ENCODE data around the gene ZSCAN22.

ZSCAN22 gene

GRCh38 chr19:58334691-58335249 is 8.0 kb downstream of the ZSCAN22 start:
- no peak for TF ChIP-seq CTCF (IDR thresholded peaks at IDR 0.05; ENCODE audit: borderline replicate concordance, insufficient read depth, low read depth, low read length)
- H3K4me3 ChIP-seq (ENCODE audit: low read depth, low read length), result no peak overlapping the region

- TF ChIP-seq CTCF (IDR thresholded peaks at IDR 0.05; ENCODE audit: borderline replicate concordance, insufficient read depth, low read depth, low read length), result no peak
- no peak overlapping the region for H3K4me3 ChIP-seq (ENCODE audit: low read depth, low read length)
Observed at GRCh38 chr19:58335630-58336029, 8.8 kb downstream of the ZSCAN22 start.

- no peak overlapping the region for H3K4me3 ChIP-seq (ENCODE audit: low read depth, low read length)
- TF ChIP-seq CTCF (IDR thresholded peaks at IDR 0.05; ENCODE audit: borderline replicate concordance, insufficient read depth, low read depth, low read length), result no peak
Observed at GRCh38 chr19:58336216-58336615, 9.4 kb downstream of the ZSCAN22 start.

GRCh38 chr19:58336820-58337219 is 10.0 kb downstream of the ZSCAN22 start:
- no peak for TF ChIP-seq CTCF (IDR thresholded peaks at IDR 0.05; ENCODE audit: borderline replicate concordance, insufficient read depth, low read depth, low read length)
- H3K4me3 ChIP-seq (ENCODE audit: low read depth, low read length), result no peak overlapping the region

GRCh38 chr19:58338336-58338735 is 11.5 kb downstream of the ZSCAN22 start:
- TF ChIP-seq CTCF (IDR thresholded peaks at IDR 0.05; ENCODE audit: borderline replicate concordance, insufficient read depth, low read depth, low read length), result no peak
- no peak overlapping the region for H3K4me3 ChIP-seq (ENCODE audit: low read depth, low read length)

- H3K4me3 ChIP-seq (ENCODE audit: low read depth, low read length), result no peak overlapping the region
- 0 out of 2 replicates have a peak, but pooled peaks have one; percentile 5 for TF ChIP-seq CTCF (IDR thresholded peaks at IDR 0.05; ENCODE audit: borderline replicate concordance, insufficient read depth, low read depth, low read length)
Observed at GRCh38 chr19:58338825-58339558, 12.2 kb downstream of the ZSCAN22 start.

- no peak overlapping the region for H3K4me3 ChIP-seq (ENCODE audit: low read depth, low read length)
- no peak for TF ChIP-seq CTCF (IDR thresholded peaks at IDR 0.05; ENCODE audit: borderline replicate concordance, insufficient read depth, low read depth, low read length)
Observed at GRCh38 chr19:58345558-58345957, 18.8 kb downstream of the ZSCAN22 start.
